HG03432 (cell line): ENCODE data around the gene USP10.

Experiments
- ATAC-seq: cut with Tn5 transposase; IDR thresholded peaks from one replicate; pipeline ENCODE4 v1.9.1; 2021; ENCODE audit warnings: mild to moderate bottlenecking, moderate library complexity; ENCODE audit not compliant: unreplicated experiment

Gene USP10

GRCh38 chr16:84768808-84769197 is 69.0 kb downstream of the USP10 start:
- no peak for ATAC-seq

GRCh38 chr16:84769416-84769815 is 69.6 kb downstream of the USP10 start:
- no peak for ATAC-seq

- no peak for ATAC-seq
Observed at GRCh38 chr16:84773312-84773711, 73.5 kb downstream of the USP10 start.

DNA sequence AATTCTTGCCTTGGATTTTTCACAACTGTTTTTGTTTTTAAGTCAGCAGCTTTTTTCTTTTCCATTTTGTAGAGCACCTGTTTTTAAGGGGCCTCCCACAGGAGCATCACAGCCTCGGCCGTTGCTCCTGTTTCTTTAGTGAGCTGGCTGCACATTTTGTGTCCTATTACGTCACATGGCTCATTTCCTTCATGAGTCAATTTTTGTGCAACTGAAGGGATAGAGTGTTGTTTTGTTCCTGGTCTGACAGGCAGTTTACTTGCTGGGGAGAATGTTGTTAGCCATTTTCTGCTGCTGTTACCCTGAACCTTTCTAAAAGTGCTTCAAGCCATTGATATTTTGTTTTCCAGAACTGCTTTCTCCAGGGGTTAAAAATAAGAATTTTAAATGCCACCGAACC is 75.0 kb downstream of the USP10 start:
- ATAC-seq, result no peak

DNA sequence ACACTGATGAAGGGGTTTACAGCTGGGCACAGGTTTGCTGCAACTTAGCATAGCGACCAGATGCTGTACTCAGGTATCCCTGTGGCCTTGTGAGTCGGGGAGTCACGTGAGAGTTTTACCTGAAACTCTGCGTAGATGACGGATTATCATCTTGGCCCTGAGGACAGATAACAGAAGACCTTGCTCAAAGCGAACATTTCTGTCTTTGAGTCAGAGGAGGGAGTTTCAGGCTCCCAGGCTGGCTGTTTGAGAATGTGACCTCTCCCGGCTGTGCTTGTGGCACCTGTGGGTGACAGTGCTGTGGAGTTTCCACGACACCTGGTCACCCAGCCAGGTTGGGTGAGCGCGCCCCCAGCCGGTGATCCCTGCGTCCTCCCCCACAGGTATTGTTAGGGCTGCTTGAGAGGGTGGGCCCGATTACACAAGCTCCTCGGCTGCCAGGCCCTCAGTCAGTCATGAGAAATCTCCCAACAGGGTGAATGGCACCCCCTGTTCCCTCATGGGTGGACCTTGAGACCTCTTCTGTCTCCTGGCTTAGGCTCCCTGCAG is 75.5 kb downstream of the USP10 start:
- ATAC-seq, result no peak

DNA sequence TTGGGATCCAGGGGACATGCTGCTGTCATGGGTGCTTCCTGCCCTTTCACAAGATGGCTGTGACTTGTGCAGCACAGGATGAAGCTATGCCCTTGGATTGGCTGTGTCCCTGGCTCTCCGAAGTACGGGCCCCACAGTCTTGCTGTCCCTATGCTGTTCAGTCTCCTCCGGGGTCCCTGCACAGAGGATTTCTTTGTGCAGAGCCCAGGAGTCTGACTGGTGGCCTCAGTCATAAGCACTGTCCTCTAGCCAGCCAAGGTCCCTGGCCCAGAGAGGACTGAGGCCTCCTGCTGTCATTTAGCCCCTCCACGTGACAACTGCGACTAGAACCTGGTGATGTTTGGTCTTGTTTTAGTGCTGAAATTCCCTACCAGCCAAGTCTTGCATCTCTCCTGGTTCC is 77.6 kb downstream of the USP10 start:
- ATAC-seq, result no peak

GRCh38 chr16:84778720-84779119 is 78.9 kb downstream of the USP10 start:
- ATAC-seq, result no peak

DNA sequence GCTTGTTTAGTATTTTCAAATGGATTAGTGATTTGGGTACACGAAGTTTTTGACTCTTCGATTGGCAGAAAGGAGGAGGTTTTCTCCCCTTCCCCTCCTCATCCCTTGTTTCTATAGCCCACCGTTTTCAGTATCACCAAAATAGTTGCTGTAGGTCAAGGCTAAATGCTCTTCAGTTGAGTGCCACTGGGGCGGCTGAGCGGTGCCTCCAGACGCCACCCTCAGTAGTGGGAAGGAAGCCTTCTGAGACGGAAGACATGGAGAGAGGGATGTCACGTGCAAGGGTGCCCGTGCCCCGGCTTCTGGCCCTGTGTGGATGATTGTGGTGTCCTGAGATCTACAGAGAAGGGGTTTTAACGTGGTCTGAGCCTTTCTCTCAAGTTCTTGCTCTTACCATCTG is 80.3 kb downstream of the USP10 start:
- ATAC-seq, result no peak

- no peak for ATAC-seq
Observed at GRCh38 chr16:84780544-84781376, 81.0 kb downstream of the USP10 start.

DNA sequence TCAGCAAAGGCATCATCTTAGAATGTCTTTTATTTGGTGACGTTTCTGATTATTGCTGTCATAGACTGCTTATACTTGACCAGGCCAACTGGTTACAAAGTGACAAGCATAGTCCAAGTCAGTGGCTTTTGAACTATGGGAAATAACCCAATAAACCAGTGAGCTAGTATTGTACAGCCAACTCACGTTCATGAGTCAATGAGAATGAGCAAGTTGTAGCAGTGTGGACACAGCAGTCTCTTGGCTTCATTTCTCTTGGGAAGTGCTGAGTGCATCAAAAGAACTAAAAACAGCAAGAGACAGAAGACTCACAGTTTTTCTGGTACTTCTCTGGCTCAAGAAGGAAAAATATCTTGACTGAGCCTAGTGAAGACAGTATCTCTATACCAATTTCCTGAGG is 83.0 kb downstream of the USP10 start:
- no peak for ATAC-seq

DNA sequence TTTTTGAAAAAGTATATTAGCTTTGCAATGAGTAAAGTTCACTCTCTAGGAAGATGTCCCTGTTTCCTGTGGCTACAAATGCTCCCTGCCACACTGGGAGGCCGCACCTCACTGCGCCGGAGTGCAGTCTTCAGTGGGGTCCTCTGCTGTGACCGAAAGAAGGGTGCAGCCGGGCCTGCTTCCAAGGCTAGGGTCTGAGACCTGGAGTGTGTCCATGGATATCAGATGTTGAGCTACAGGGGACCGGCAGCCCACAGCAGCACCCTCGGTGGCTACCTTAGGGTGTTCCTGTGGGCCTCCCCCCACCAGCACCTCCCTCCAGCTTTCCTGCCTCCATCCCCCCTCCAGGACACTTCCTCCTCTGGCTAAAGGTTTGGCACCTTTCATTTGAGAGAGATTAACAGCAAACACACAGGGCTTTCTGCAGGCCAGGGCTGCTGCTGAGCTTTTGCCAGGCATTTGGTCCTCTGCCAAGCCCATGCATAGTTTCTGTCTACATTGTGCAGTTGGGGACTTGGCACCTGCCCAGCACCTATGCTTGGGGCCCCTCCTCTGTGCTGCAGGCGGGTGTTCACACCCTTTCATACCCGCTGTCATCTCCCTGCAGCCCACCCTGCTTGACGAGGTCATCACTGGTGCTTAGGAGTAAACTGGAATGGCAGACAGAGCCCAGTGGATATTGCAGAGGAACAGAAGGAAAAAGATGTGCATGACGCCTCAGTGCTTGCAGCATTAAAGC is 86.2 kb downstream of the USP10 start:
- no peak for ATAC-seq

DNA sequence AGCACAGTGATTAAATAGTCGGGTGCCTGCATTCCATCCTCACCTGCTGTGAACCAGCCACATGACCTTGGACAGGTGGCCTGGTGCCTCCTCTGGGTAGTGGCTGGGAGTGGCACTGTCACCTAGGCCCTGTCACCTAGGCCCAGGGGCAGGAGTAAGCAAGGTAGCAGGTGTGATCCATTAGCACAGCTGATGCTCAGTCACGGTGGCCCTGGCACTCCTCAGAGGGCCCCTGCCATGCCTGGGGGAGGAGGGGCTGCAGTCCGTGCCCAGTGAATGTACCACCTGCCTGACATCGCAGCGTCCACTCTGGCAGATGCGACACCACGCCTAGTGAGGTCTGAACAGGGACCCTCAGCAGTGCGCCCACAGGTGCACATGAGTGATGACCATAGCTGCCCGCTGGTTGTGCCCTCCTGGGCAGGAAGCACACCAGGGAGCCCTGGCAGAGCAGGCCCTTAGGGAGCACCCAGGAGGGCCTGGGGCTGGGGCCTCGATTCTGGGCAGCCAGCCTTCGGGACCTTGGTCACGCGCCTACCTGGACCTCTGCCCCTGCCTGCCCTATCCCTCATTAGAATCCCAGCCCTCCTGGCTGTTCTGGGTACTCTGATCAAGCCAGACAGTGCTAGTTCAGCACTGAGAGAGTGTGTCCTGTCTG is 86.9 kb downstream of the USP10 start:
- no peak for ATAC-seq

- ATAC-seq, result no peak
Observed at GRCh38 chr16:84787263-84787622, 87.4 kb downstream of the USP10 start.

DNA sequence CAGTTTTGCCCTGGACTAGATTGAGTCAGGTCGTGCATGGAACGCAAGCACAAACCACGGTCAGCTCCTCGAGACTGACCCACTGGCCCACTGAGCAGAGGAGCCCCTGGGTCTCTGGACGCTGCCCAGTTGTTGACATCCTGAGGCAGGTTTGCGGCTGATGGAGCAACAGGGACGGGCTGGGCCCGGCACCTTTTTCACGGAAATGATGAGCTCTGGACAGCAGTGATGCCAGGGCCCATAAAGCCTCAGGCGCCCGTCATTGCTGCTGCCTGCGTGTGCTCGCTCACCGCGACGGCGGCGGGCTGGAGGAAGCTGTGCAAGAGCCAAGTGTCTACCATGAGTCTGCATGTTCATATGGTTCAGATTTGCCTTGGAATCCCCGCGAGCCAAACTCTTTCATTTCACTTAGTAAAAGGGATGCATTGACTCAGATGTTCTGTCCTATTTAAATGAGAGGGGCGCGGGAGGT is 89.2 kb downstream of the USP10 start:
- no peak for ATAC-seq

GRCh38 chr16:84789431-84789830 is 89.6 kb downstream of the USP10 start:
- ATAC-seq, result no peak

DNA sequence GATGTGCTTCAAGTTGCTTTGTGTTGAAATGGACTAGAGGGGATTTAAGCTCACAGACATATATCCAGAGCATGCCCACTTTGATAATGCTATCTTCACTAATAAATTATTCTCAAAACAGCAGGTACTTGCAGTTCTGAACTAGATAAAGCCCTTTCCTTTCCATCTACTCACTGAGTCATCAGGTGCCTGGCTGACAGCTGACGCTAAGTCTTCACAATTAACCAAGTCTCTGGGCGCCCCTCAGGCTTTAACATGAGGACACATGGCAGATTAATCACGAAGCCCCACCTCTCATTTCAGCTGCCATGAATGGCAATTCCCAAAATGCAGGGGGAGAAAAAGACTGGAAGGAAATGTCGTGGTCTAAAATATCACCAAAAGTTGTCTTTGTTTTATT is 90.5 kb downstream of the USP10 start:
- no peak for ATAC-seq

- ATAC-seq, result no peak
Observed at GRCh38 chr16:84791088-84791487, 91.3 kb downstream of the USP10 start.

DNA sequence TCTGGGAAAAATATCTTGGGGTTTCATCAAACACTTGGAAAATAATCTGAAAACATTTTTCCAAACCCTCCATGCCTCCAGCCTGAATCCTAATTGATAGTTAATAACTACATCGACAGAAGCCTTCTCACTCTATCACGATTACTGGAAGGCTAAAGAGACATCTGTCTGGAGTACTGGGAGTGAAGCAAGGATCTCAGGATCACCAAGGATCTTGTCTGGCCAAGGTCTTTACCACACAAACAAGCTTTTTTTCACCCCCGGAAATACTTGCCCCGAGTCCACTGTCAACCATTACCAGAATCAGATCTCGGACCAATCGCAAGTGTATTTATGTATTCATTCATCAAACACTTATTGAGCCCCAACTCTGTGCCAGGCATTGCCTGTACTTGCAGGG is 91.7 kb downstream of the USP10 start:
- no peak for ATAC-seq

GRCh38 chr16:84794186-84794585 is 94.4 kb downstream of the USP10 start:
- ATAC-seq, result no peak

DNA sequence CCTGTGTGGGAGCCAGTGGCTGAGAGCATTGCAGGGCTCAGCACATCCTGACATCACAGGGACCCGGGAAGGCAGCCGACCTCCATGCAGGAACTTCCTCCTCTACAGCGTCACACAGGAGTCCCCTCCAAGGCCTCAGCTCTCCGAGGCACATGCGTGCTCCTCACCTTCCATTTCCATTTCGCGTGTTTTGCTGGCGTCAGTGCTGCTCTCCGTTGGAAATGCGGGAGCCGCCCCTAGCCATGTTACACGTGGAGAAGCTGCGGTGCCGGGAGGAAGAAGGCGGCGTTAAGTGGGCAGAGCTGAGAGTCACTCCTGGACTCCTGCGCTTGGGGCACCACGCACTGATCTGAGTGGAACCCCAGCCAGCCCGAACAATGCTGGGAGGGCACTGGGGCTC is 94.8 kb downstream of the USP10 start:
- no peak for ATAC-seq

DNA sequence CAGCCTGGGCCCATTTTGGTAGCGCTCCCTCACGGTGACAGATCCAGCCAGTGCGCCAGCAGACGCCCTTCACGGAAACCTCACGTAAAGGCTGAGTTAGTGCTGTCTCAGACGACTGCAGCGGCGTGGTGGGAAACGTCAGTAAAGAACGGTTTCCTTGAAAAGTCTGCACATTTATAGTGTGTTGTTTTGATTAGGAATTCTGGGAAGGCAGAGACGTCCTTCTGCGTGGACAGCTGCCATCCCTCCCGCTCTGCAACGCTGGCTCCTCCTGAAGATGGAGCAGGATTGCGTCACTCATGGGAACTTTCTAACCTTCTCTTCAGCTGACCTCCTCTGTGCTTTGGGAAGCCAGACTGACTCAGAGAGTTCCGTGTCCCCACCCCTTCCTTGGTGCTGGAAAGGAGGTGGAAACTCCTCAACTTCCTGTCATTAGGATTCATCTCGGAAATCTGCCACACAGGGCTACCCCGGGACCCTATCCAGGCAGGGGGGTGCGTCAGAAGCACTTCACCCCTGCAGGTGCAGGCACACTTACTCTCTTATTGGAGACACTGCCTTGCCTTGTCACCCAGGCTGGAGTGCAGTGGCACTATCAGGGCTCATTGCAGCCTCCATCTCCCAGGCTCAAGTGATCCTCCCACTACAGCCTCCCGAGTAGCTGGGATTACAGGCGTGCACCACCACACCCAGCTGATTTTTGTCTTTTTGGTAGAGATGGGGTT is 95.7 kb downstream of the USP10 start:
- no peak for ATAC-seq
